ENCODE measurements around the gene PRKG1.

The PRKG1 gene

GRCh38 chr10:51074238-51075028 lies at the start of gene PRKG1:
Gene PRKG1 (plus strand): TSS chr10:51074487.
- DNase-seq, result no peak

DNA sequence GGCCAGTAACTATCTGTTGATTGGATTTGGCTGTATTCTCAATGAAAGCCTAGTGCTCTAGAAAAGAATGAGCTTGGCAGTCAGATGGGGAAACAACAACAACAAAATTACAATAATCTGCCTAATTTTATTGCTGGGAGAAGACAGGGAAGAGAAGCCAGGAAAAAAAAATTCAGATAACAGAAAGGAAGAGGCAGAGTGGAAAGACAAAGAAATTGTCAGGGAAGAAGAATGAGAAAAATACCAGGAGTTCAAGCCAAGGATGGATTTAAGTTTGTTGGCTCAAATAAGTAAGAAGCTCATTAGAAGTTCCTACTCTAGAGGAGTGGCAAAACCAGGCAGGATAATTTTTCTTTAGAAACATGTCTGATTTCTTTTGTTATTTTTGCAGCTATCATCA lies 45.9 kb upstream of the PRKG1 start:
- DNase-seq, result no peak

GRCh38 chr10:51029172-51029641 lies 45.1 kb upstream of the PRKG1 start:
- no peak for DNase-seq

GRCh38 chr10:51030480-51030879 lies 43.8 kb upstream of the PRKG1 start:
- no peak for DNase-seq

DNA sequence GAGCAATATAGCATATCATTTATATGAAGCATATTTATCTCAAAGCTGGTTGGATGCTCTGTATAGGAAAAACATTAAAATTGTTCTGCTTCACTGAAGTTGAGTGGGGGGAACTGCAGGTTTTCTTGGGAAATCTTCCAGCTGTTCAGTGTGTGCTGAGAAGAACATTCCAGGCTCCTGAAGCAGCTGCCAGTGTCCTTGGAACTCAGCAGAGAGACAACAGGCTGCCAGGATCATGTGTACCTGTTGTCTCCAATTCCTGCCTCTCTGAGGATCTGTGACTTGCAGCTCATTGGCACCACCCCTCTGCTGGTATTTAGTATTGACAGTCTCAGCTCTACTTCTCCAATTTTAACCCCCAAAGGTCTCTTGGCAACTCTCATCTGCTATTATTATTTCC lies 42.3 kb upstream of the PRKG1 start:
- DNase-seq, result no peak

DNA sequence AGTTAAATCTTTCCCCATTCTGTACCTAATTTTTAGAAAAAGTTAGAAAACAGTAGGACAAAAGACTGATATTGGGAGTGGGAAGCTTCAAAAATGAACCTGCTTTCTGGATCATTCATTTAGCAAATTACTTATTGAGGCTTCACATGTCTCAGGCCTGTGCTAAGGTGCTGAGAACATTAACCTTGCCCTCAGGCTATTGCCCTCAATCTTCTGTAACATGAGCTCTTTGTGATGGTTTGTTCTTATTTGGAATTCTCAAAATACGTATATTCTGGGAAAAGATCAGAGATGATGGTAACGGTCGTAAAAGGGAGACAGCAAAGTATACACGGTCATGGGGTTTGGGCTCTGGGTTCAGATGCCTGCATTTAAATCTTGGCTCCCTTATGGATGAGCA lies 39.5 kb upstream of the PRKG1 start:
- DNase-seq, result no peak

DNA sequence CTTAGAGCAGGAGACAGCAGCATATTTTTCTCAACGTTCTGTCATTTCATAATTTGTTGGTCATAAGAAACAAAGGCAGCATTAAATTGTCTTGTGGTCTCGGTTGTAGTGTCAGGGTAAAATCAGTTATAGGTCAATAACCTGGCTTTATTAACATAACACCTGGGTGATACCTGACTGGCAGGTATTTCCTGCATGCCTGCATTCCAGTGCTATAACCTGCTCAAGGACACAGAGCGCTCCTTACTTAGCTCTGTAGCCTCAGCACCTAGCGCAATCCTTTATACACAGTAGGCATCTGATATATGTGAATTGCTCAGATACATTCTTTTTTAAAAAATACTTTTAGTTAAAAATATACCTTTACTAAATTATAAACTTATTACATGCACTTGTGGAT lies 38.9 kb upstream of the PRKG1 start:
- no peak for DNase-seq

- DNase-seq, result no peak
Observed at GRCh38 chr10:51045871-51046270, 28.4 kb upstream of the PRKG1 start.

GRCh38 chr10:51046654-51047053 lies 27.6 kb upstream of the PRKG1 start:
- no peak for DNase-seq

DNA sequence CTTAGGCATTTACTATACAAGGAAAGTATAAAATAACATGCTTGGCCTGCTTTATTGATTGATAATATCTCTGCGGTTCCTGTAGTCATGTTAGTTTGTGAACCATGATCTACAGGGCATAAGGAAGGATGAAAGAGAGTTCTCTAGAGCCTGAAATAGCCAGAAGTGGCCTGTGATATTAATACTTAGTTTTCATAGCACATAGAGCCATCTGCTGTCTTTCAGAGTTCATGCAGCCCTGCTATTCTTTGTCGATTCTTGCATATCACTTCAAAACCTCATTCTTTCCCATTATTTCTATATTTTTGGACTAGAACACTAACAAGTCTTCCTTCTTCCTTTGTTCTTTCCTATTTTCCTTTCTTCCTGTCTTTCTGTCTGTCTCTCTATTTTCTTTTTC lies 26.4 kb upstream of the PRKG1 start:
- no peak for DNase-seq

GRCh38 chr10:51048792-51049191 lies 25.5 kb upstream of the PRKG1 start:
- DNase-seq, result no peak

DNA sequence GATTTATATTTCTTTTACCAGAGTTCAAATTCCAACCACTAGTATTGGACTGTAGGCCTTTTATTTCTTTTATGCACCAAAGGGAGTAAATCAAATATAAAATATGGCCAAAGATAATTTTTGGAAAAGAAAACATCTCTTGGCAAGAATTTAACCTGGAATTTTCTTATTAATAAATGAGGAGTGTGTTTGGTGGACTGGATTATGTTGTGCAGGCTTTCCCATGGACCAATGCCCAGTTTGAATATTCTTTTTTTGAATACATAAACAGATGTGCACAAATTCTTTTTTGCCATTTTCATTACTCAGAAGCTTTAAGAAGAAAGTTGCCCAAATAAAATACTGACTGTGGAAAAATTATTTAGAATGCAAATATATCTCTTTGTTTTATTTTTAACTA lies 22.1 kb upstream of the PRKG1 start:
- DNase-seq, result no peak

- no peak for DNase-seq
Observed at GRCh38 chr10:51057925-51058324, 16.4 kb upstream of the PRKG1 start.

- DNase-seq, result no peak
Observed at GRCh38 chr10:51063166-51063565, 11.1 kb upstream of the PRKG1 start.

DNA sequence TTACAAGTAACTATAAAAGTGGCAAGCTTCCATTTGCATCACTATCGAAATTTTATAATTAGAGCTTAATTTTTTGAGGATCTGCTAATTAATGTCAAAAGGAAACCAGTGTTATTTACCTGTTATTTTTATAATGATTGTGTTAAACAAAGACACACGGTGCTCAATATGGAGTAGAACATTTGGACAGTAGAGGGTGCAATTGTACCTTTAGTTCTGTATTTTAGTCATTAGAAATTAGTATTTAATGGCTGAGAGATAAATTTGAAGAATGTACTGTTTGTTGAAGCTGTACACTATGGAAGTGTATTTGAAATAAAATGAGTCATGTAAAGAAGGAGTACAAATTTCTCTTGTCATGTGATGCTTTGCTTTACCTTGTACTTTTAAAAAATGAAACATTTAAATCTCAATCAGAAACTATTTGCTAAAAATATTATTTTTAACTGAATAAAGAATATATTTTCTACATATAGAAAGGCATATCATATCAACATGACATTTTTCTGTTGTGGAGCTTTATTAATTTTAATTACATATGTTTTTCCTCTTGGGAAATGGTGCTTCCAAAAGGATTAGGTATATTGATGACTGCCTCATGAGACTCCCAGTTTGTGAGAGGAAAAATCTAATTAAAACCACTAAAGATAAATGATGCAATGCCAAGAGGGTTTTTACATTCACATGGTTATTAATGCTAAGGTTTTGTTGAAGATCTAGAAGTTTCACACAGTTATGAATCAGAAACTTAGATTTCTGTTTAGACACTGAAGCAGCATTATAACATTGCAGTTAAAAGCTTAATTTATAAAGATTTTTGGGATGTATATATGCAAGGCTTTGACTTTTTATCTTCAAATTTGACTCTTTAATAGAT lies 10.4 kb upstream of the PRKG1 start:
- no peak for DNase-seq

- no peak for DNase-seq
Observed at GRCh38 chr10:51066231-51066630, 8.1 kb upstream of the PRKG1 start.

- DNase-seq, result no peak
Observed at GRCh38 chr10:51072210-51072609, 2.1 kb upstream of the PRKG1 start.

GRCh38 chr10:51072921-51073434 lies 1.3 kb upstream of the PRKG1 start:
- DNase-seq, result no peak

GRCh38 chr10:51073453-51074237 lies 642 bp upstream of the PRKG1 start:
- DNase-seq, result no peak

- DNase-seq, result no peak
Observed at GRCh38 chr10:51075043-51075872, 971 bp downstream of the PRKG1 start.

DNA sequence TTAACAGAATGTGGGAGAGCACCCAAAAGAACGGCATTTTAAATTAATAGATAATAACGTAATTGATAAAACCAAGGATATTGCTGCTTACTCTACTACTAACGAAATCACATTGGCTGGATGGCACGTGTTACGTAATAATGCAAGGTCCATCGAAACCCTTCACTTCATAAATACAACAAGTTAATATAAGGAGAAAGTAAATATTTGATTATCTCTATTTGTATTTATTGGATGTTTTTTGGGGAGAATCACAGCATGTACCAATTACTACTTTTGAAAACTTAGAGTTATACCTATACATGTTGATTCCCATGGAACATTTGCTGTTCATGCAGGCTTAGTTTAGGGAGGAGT lies 1.6 kb downstream of the PRKG1 start:
- no peak for DNase-seq

GRCh38 chr10:51076299-51076841 lies 2.1 kb downstream of the PRKG1 start:
- DNase-seq, result no peak
